Vagina (tissue), 2 donors: Measurements from ENCODE around the gene DCD. TPM values are rescaled to one million over a fixed set of nuclear protein-coding genes. Genes with fewer than 3 reads are reported as not detected.

Source experiments
- DNase-seq, 2 donors: peaks; one replicate each; pipeline ENCODE4 v3.0.0-alpha.2; 2017; ENCODE audit errors: extremely low spot score in 2 of 2
- H3K27ac ChIP-seq: fragments of 200-600 bp; sonication (generic); one replicate; pipeline ENCODE4 v1.5.1; 2019
- H3K27me3 ChIP-seq: fragments of 200-600 bp; sonication (generic); one replicate; pipeline ENCODE4 v1.5.1; 2019
- H3K36me3 ChIP-seq, 2 donors: fragments of 200-600 bp; sonication (generic); one replicate each; pipeline ENCODE4 v1.5.1; 2017 to 2019
- H3K4me1 ChIP-seq: fragments of 200-600 bp; sonication (generic); one replicate; pipeline ENCODE4 v1.5.1; 2019
- H3K4me3 ChIP-seq, 2 donors: fragments of 200-600 bp; sonication (generic); 1 replicate in 1 of 2; 2 replicates in 1 of 2; pipeline ENCODE4 v1.5.1; 2016 to 2019
- H3K9me3 ChIP-seq: fragments of 200-600 bp; sonication (generic); one replicate; pipeline ENCODE4 v1.5.1; 2019
- POLR2A ChIP-seq, 2 donors: fragments of 450-650 bp; IDR thresholded peaks; one replicate each; pipeline ENCODE4 v1.6.1; 2017; ENCODE audit warnings: antibody characterized with exemption in 2 of 2, mild to moderate bottlenecking in 2 of 2, moderate library complexity in 2 of 2
- POLR2AphosphoS5 ChIP-seq, 2 donors: sonication (generic); formaldehyde crosslinking; IDR thresholded peaks; one replicate each; pipeline ENCODE4 v1.9.0; 2017; ENCODE audit warnings: antibody characterized with exemption in 2 of 2, mild to moderate bottlenecking in 2 of 2, low read depth in 1 of 2; ENCODE audit not compliant: insufficient read depth in 1 of 2
- intact Hi-C: fragments of 100-400 bp; cut with DNase I; formaldehyde crosslinking; loops from one replicate; pipeline ENCODE4 v1.15.1; 2023
- total RNA-seq: library from RNA; depleted of rRNA; stranded (reverse); fragments of >200 nt; gene quantifications from one replicate; pipeline ENCODE4 v1.2.3, GENCODE V29; 2016
- TF ChIP-seq, protein P1 (sequence below), 3 experiments: fragments of 450-650 bp in 2 of 3; fragments of 200-600 bp in 1 of 3; sonication (generic) in 1 of 3; IDR thresholded peaks; one replicate each; pipeline ENCODE4 v1.5.1; 2017 to 2019; ENCODE audit warnings: antibody characterized with exemption in 3 of 3, mild to moderate bottlenecking in 2 of 3, moderate library complexity in 2 of 3

Gene DCD
- total RNA-seq, 1 donor from 2014 or later = not detected

- H3K27ac ChIP-seq = no peak overlapping the region
- DNase-seq = no peak
- no peaks in the 10 kb centered on the region for H3K9me3 ChIP-seq
- no peaks in the 10 kb centered on the region for H3K36me3 ChIP-seq
- TF ChIP-seq POLR2A (IDR thresholded peaks at IDR 0.05) (no peak), POLR2AphosphoS5 (IDR thresholded peaks at IDR 0.05; ENCODE audit: insufficient read depth in 1 of 2, low read depth in 1 of 2) (no peak)
- TF ChIP-seq, protein P1, sequence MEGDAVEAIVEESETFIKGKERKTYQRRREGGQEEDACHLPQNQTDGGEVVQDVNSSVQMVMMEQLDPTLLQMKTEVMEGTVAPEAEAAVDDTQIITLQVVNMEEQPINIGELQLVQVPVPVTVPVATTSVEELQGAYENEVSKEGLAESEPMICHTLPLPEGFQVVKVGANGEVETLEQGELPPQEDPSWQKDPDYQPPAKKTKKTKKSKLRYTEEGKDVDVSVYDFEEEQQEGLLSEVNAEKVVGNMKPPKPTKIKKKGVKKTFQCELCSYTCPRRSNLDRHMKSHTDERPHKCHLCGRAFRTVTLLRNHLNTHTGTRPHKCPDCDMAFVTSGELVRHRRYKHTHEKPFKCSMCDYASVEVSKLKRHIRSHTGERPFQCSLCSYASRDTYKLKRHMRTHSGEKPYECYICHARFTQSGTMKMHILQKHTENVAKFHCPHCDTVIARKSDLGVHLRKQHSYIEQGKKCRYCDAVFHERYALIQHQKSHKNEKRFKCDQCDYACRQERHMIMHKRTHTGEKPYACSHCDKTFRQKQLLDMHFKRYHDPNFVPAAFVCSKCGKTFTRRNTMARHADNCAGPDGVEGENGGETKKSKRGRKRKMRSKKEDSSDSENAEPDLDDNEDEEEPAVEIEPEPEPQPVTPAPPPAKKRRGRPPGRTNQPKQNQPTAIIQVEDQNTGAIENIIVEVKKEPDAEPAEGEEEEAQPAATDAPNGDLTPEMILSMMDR (IDR thresholded peaks at IDR 0.05) = no peak
- no peaks in the 10 kb centered on the region for H3K4me1 ChIP-seq
- intact Hi-C loops = no loop called here
- no peaks in the 10 kb centered on the region for H3K27me3 ChIP-seq
- no peak overlapping the region for H3K4me3 ChIP-seq
Observed at GRCh38 chr12:54598970-54599369, 49.2 kb downstream of the DCD start.

- intact Hi-C loops = no loop called here
- TF ChIP-seq POLR2AphosphoS5 (IDR thresholded peaks at IDR 0.05; ENCODE audit: insufficient read depth in 1 of 2, low read depth in 1 of 2) = no peak
- TF ChIP-seq, protein P1 (IDR thresholded peaks at IDR 0.05) = peak; percentile 55 to 57 (median 56)
- DNase-seq = no peak
Observed at GRCh38 chr12:54596526-54596946, 51.6 kb downstream of the DCD start.

GRCh38 chr12:54595471-54595870 lies 52.7 kb downstream of the DCD start:
- TF ChIP-seq, protein P1 (IDR thresholded peaks at IDR 0.05) = no peak
- no peak for TF ChIP-seq POLR2A (IDR thresholded peaks at IDR 0.05)
- TF ChIP-seq POLR2AphosphoS5 (IDR thresholded peaks at IDR 0.05; ENCODE audit: insufficient read depth in 1 of 2, low read depth in 1 of 2) = no peak
- H3K36me3 ChIP-seq = no peaks in the 10 kb centered on the region
- no peak overlapping the region for H3K27ac ChIP-seq
- H3K4me1 ChIP-seq = no peaks in the 10 kb centered on the region
- H3K4me3 ChIP-seq = no peak overlapping the region
- DNase-seq = no peak
- intact Hi-C loops = no loop called here
- no peaks in the 10 kb centered on the region for H3K9me3 ChIP-seq
- no peaks in the 10 kb centered on the region for H3K27me3 ChIP-seq

More at GRCh38 chr12:54596526-54596946, 51.6 kb downstream of the DCD start:
- Histone ChIP-seq H3K36me3 (no peaks in the 10 kb centered on the region), H3K4me3 (no peak overlapping the region), H3K4me1 (no peaks in the 10 kb centered on the region), H3K9me3 (no peaks in the 10 kb centered on the region), H3K27me3 (no peaks in the 10 kb centered on the region), H3K27ac (no peak overlapping the region)

Other genes with a start within 250 kb of the DCD start
- gene ITGA5, start 229.1 kb downstream of the DCD start, total RNA-seq = 95.0 TPM
- gene GTSF1, start 174.8 kb downstream of the DCD start, total RNA-seq = 2.7 TPM
- 10.8 TPM for gene NCKAP1L, start 150.6 kb downstream of the DCD start, total RNA-seq
- 9.6 TPM for gene PDE1B, start 98.8 kb downstream of the DCD start, total RNA-seq
- gene PPP1R1A, start 59.7 kb downstream of the DCD start, total RNA-seq = 10.8 TPM
- gene LACRT, start 13.5 kb downstream of the DCD start, total RNA-seq = not detected
- gene MUCL1, start 206.2 kb upstream of the DCD start, total RNA-seq = not detected